ENCODE data around the gene TPGS2.
A peak's percentile ranks its signal among the peaks of the same experiment; 100 is the strongest.
"Not testable (repeated sequence)": the region's sequence is repeated elsewhere in the genome, so short reads cannot be mapped to it uniquely, and the experiment has no call there.

Gene TPGS2, protein sequence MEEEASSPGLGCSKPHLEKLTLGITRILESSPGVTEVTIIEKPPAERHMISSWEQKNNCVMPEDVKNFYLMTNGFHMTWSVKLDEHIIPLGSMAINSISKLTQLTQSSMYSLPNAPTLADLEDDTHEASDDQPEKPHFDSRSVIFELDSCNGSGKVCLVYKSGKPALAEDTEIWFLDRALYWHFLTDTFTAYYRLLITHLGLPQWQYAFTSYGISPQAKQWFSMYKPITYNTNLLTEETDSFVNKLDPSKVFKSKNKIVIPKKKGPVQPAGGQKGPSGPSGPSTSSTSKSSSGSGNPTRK

DNA sequence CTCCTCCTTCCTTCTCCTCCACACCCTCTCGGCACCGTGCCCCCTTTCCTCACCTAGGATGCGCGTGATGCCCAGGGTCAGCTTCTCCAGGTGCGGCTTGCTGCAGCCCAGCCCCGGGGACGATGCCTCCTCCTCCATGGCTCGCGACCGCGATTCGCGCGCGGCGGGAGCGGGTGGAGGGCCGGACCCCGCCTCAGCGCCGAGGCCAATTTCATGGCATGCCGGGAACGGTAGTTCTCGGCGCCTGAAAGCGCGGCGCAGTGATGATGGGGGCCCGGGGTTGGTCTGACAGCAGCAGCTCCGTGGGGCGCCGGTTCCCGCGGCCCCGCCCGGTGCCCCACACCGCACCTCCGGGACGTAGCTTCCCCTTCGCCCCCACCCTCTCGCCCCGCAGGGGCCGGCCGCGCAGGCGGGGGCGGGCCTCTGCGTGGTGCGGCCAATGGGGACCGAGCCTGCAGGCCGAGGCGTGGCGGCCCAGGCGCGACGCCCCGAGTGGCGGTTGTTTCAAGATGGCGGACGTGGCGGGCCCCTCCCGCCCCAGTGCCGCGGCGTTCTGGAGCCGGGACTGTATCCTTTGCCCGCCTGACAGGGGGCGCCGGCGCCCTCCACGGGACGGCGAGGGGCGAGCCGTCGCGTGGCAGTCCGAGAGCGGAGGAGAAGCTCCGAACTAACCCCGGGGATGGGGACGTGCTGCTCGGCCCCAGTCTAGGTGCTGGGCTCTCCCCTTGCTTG is at the start of gene TPGS2, which contains the start of gene KIAA1328:
TPGS2 (minus strand) TSS at position 373 of the 732 bp plus-strand sequence; CDS start at position 138, 235 bp downstream.
KIAA1328 (plus strand) TSS at position 498 of the 732 bp plus-strand sequence; CDS start at position 510, 12 bp downstream.
- peak; percentile 80 for DNase-seq (ENCODE audit: low read depth)

DNA sequence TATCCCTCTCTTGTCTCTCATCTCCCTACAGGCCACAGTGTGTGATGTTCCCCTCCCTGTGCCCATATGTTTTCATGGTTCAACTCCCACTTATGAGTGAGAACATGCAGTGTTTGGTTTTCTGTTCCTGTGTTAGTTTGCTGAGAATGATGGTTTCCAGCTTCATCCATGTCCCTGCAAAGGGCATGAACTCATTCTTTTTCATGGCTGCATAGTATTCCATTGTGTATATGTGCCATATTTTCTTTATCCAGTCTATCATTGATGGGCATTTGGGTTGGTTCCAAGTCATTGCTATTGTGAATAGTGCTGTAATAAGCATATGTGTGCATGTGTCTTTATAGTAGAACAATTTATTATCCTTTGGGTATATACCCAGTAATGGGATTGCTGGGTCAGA is 45.0 kb upstream of the TPGS2 start:
- DNase-seq (ENCODE audit: low read depth): not testable (repeated sequence)

DNA sequence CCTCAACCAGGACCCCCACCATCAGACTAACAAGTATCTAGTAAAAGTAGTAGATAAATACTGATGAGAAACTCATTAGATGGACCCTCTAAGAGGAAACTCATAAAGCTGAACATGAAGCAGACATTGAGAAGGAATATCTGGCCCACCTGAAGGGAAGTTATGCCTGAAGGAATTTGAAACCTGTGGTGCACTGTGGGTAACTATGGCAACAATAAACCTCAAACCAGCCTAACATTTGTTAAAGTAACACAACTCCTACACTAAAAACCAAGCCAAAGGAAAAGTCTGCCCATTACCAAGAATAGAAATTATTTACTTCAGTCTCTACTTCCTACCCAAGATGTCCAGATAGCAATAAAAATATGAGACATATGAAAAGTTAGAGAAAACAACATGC is 43.5 kb upstream of the TPGS2 start:
- no peak for DNase-seq (ENCODE audit: low read depth)

DNA sequence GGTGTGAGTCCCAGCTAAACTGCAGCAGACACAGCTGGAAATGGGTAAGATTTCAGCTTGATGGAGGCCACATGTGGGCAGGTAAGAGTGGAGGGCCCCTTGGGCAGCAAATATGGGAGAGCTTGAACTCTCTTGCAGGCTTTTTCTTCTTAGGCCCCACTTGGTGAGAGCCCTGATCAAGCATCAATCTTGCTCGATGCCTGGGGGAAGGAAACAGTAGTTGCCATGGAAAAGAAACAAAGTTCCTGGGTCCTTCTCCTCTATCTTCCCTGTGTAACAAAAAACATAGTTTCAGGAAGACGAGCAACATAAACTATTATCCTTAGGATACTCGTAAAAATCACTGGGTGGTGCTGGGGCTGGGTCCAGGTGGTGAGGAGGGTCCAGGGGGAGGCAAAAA is 43.0 kb upstream of the TPGS2 start:
- no peak for DNase-seq (ENCODE audit: low read depth)

DNA sequence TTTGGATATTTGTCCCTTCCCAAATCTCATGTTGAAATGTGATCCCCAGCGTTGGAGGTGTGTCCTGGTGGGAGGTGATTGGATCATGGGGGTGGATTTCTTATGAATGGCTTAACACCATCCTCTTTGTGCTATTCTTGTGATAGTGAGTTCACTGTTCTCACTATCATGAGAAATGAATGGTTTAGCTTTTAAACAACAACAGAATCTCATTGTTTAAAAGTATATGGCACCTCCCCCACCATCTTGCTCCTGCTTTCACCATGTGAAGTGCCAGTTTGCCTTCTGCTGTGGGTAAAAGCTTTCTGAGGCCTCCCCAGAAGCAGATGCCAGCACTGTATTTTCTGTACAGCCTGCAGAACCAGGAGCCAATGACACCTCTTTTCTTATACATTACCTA is 38.3 kb upstream of the TPGS2 start:
- no peak for DNase-seq (ENCODE audit: low read depth)

DNA sequence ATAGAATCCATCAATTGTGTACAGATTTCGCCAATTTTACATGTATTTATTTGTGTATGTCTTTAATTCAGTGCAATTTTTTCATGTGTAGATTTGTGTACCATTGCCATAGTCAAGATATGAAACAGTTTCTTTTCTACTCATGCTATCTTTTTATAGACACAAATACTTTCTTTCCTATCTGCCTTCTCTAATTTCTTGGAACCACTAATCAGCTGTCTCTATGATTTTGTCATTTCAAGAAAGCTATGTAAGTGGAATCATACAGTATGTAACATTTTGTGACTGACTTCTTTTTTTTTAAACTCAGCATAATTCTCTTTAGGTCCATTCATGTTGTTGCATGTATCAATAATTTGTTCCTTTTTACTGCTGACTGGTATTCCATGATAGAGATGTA is 33.4 kb upstream of the TPGS2 start:
- DNase-seq (ENCODE audit: low read depth): no peak

DNA sequence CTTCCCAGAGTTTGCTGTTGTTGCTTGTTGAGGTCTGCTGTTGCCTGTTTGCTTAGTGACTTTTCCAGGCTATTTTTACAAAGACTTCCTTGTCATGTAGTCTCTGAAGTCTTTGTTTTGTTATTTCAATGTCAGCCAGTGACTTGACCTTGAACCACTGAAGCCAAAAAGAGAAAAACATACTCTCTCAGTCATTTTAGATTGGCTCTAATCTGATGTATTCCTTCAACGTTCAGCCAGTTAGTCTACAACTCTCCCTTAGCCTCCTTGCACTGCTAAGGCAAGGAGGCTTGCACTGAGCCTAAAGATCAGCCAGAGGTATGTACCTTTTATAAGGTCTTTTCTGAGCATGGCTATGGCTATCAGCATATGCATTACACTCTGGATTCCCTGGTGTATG is 28.0 kb upstream of the TPGS2 start:
- no peak for DNase-seq (ENCODE audit: low read depth)

DNA sequence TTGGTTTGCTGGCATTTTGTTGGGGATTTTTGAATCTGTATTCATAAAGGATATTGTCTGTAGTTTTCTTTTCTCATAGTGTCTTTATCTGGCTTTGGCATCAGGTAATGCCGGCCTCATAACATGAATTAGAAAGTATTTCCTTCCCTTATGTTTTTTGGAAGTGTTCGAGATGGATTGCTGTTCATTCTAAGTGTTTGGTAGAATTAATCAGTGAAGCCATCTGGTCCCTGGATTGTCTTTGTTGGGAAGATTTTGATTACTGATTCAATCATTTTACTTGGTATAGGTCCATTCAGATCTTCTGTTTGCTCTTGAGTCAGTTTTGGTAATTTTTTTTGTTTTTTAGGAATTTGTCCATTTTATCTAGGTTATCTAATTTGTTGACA is 22.4 kb upstream of the TPGS2 start:
- no peak for DNase-seq (ENCODE audit: low read depth)

DNA sequence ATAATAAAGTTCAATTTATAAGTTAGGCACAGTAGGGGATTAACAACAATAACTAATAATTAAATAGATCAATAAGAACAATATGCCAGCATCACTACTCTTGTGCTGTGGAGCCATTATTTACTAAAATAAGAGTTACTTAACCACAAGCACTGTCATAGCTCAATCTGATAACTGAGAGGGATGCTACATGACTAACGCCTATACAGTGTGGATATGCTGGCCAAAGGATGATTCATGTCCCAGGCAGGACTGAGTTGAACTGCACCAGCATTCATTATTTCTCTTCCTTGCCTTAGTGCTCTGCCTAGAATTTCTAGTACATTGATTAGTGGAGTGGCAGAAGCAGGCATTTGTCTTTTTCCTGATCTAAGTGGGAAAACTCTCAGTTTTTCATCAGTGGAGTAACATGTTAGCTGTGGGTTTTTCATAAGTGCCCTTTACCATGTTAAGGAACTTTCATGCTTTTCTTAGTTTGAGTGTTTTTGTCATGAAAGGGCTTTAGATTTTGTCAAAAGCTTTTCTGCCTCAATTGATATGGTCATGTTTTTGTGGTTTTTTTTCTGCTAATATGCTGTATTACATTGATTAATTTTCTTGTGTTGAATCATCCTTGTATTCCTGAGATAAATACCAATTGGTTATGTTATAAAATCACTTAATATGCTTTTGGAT is 21.9 kb upstream of the TPGS2 start:
- DNase-seq (ENCODE audit: low read depth): no peak

DNA sequence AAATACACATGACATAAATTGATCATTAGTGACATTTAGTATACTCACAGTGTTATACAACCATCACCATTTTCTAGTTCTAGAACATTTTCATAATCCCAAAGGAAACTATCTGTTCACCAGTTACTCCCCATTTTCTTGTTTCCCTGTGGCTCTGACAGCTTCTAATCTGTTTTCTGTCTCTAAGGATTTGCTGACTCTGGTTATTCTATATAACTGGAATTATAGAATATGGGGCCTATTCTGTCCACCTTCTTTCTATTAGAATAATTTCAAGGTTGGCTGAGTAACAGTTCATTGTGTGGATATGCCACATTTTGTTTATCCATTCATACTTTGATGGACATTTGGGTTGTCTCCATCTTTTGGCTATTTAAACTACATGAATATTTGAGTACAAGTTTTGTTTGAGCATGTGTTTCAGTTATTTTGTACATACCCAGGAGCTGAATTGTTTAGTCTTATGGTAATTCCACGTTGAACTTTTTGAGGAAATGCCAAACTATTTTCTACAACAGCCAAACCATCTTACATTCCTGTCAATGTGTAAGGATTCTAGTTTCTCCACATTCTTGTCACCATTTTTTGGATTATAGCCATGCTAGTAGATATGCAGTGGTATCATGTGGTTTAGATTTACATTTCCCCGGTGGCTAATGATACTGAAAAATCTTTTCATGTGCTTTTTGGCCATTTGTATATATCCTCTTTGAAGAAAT is 20.6 kb upstream of the TPGS2 start:
- DNase-seq (ENCODE audit: low read depth): no peak

DNA sequence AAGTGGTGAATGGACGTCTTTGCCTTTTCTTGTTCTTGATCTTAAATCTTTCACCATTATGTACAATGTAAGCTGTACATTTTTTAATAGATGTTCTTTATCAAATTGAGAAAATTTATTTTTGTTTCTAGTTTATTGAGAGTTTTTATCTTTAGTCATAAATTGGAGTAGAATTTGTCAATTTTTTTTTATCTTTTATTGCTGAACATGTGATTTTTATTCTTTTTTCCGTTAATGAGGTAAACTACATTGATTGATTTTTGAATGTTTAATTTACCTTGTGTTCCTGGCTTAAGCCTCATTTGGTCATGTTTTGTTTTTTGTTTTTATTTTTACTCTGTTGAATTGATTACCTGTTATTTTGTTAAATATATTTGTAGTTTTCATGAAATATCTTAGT is 19.8 kb upstream of the TPGS2 start:
- no peak for DNase-seq (ENCODE audit: low read depth)

DNA sequence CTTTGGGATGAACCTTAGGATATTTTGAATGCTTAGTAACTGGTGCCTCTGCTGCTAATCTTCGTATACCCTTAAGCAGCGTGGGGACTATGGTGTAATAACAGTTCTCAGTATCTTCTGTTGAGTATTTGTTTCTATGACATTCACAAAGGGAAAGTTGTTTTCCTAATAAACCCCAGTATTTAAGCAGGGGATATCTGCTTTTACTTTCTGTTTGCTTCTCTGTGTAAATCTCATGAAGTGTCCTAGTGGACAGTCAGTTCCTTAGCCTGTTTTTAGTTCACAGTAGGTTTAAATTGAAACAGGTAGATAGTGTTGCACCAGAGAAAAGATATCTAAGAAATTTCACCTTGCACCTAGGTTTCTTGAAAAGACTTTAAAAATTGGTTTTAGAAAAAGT is 15.0 kb upstream of the TPGS2 start:
- DNase-seq (ENCODE audit: low read depth): no peak

DNA sequence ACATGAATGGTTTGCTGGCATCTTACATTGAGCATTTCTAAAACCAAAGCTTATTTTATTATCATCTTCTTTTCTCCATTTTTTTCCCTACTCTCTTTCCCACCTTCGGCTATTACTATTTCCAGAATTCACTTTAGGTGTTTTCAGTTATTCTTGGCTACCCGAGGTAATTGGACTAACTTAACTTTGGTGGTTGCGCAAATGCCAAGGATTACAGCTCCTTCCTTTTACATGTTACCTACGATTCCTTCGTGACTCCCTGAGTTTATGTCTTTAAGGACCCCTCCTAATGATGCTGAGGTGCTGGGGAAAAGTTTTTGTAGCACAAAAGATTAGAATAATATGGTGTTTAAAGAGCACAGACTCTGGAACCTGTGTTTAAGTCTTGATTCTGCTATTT is 14.4 kb upstream of the TPGS2 start:
- DNase-seq (ENCODE audit: low read depth): no peak

DNA sequence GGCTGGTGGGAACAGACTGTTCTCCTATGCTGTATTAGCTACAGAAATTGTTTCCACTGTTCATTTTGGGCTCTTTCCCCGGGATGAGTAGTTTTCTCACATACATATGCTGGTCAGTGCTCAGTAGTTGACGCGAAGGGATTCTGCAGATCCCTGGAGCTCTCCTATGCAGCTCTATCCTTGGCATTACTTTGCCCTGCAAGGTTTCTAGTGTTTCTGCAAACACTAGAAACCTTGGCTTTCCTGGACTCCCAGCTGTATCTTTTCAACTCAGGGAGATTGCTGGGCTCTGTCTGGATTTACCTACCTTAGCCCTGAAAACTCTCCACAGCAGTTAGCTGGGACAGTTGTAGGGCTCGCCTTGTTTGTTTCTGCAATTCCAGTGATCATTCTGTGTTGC is 11.0 kb upstream of the TPGS2 start:
- no peak for DNase-seq (ENCODE audit: low read depth)

DNA sequence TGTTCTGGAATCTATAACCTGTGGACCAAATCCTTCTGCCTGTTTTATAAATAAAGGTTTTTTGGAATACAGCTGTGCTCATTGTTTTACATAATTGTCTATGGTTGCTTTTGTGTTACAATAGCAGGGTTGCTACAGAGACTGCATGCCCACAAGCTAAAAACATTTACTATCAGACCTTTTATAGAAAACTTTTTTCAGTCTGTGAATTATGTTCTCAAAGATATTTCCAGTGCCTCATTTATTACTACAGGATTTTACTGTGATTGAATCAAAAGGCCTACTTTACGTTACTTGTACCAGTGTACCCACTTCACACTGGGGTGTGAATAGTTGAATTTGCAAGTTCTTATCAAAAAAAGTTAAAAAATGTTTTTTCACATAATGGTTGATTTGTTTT is 7.1 kb upstream of the TPGS2 start:
- DNase-seq (ENCODE audit: low read depth): no peak

DNA sequence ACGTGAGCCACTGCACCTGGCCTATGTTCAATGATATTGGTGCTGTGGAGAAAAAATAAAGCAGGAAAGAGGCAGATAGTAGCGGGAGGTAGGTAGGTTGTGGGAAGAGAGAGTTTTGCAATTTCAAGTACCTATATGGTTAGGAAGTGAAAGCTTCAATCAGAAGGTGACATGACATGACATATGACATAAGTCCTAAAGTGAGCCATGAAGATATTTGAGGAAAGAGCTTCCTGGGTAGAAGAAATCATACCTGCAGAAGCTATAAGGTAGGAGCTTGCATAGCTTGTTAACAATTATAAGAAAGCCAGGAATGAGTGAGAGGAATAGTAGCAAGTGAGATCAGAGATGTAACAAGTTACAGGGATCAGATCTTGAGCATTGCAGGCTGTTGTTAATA is 4.3 kb upstream of the TPGS2 start:
- DNase-seq (ENCODE audit: low read depth): no peak

DNA sequence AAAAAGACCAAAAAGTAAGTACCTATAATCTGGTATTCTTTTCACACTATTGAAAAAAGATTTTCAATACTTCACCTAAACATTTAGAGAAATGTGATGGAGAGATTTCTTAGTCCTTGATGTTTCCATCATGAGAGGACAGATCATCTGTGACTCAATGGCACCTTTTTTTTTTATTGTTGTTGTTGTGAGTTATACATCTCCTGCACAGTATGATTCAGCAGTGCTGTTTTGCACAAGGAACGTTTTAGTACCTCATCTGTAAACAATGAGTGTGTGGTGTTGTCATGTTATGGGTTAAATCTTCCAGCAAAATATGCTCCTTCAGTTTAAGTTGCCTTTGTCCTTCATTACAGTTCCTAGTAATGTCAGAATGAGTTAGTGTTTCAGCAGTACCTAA is 2.3 kb upstream of the TPGS2 start:
- DNase-seq (ENCODE audit: low read depth): no peak

DNA sequence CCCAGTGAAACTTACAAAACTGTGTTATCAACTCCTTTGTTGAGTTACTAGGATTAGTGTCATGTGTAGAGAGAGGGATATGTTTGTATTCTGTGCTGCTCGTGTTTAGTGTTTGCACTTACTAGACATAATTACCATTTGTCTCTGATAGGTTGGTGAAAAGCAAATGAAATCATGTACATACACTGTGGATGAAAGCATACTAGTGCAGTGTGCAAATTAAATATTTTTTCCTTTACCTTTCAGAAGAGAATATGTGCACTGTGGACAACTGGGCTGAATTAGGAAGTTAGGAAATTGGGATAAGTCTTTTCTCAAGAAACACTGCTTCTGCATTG is 1.3 kb upstream of the TPGS2 start:
- DNase-seq (ENCODE audit: low read depth): no peak

DNA sequence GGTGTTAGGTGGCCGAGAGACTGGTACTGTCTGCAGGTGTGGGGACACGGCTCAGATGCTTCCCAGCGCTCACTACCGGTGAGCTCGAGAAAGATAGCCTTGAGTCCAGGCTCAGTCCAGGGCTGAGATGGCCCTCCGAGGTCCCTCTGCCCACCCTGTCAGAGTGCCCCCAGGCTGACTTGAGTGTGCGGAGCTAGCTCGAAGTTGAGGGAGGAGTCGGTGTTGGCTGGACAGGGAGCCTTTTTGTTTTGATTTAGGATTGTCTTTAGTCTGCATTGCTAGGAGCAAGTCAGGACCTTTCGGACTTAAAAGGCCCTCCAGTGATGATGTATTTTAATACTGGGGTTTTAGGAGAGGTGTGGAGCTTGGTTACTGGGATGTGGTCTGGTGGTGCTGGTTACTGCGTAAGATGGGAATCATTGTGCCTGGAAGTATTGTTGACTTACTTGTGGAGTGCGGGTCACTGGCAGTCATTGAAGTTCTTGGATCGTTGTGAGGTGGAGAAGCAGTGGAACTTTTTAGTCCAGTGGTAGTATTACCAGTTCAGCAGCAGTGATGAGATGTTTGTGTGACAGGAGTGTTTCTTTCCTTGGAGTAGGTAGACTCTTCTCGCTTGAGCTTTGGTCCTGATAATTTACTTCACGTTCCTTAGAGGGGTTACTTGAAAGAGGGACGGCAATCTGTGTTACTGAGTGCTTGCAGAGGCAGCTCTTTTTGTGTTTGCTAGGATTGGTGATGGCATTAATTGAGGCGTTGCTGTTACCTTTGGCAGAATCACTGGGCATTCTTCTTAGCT is 758 bp upstream of the TPGS2 start:
- no peak for DNase-seq (ENCODE audit: low read depth)

DNA sequence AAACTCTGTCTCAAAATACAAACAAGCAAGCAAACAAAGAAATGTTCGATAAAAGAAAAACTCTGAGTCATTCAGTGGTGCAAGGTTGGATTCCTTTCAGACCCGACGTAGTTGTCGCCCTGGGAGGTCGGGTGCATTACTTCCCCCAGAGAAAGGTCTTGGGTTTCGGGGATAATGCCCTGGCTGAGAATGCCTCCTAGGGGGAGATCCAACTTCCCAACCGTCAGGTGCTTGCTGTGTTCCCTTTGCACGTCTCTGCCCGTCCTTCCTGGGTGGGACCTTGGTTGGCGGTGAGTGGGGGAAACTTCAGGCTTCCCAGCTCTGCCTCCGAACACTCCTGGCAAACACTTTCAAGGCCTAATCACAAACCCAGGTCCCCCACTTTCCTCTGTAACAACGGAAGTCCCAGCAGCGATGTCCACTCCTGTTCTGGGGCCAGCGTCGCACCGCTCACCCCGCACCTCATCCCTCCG is 609 bp downstream of the TPGS2 start:
- no peak for DNase-seq (ENCODE audit: low read depth)

DNA sequence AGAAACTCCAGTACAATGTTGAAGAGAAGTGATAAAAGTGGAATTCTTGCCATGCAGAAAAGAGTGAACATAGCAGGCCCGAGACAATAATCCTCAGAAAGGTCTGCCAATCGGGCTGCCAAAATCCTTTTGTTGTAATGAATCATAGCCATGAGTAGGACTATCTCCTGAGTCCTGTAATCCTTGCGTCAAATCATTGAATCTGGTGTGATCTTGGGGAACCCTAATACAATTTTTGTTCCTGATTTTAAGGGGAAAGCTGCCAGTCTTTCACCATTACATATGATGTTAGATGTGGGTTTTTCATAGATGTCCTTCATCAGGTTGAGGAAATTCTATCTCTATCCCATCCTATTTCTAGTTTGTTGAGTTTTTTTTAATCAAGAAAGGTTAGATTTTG is 2.2 kb downstream of the TPGS2 start:
- no peak for DNase-seq (ENCODE audit: low read depth)

DNA sequence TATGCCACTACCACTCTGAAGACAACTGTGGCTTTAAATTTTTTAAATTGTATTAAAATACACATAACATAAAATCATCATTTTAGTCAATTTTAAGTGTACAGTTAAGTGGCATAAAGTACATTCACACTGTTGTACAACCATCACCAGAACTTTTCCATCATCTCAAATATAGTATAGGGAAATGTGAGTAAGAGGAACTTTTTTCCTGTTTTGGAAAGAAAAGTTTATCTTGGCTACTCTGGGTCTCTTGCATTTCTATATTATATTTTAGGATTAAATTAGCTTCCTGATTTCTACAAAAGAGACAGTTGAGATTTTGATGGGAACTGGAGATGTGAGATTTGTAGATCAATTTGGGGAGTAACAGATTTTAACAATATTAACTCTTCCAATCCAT is 3.3 kb downstream of the TPGS2 start:
- DNase-seq (ENCODE audit: low read depth): no peak
